Fibroblast of skin of right quadriceps (primary cell): ENCODE measurements around the gene SWT1.
"Not testable (repeated sequence)": the region's sequence is repeated elsewhere in the genome, so short reads cannot be mapped to it uniquely, and the experiment has no call there.

ENCODE experiments used
- DNase-seq: peaks from one replicate; pipeline ENCODE4 v3.0.0-alpha.2; 2013

SWT1 gene

DNA sequence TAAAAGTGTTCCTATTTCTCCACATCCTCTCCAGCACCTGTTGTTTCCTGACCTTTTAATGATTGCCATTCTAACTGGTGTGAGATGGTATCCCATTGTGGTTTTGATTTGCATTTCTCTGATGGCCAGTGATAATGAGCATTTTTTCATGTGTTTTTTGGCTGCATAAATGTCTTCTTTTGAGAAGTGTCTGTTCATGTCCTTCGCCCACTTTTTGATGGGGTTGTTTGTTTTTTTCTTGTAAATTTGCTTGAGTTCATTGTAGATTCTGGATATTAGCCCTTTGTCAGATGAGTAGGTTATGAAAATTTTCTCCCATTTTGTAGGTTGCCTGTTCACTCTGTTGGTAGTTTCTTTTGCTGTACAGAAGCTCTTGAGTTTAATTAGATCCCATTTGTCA is 95.4 kb downstream of the SWT1 start:
- DNase-seq: not testable (repeated sequence)

DNA sequence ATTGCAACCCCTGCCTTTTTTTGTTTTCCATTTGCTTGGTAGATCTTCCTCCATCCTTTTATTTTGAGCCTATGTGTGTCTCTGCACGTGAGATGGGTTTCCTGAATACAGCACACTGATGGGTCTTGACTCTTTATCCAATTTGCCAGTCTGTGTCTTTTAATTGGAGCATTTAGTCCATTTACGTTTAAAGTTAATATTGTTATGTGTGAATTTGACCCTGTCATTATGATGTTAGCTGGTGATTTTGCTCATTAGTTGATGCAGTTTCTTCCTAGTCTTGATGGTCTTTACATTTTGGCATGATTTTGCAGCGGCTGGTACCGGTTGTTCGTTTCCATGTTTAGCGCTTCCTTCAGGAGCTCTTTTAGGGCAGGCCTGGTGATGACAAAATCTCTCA is 98.6 kb downstream of the SWT1 start:
- DNase-seq: not testable (repeated sequence)

DNA sequence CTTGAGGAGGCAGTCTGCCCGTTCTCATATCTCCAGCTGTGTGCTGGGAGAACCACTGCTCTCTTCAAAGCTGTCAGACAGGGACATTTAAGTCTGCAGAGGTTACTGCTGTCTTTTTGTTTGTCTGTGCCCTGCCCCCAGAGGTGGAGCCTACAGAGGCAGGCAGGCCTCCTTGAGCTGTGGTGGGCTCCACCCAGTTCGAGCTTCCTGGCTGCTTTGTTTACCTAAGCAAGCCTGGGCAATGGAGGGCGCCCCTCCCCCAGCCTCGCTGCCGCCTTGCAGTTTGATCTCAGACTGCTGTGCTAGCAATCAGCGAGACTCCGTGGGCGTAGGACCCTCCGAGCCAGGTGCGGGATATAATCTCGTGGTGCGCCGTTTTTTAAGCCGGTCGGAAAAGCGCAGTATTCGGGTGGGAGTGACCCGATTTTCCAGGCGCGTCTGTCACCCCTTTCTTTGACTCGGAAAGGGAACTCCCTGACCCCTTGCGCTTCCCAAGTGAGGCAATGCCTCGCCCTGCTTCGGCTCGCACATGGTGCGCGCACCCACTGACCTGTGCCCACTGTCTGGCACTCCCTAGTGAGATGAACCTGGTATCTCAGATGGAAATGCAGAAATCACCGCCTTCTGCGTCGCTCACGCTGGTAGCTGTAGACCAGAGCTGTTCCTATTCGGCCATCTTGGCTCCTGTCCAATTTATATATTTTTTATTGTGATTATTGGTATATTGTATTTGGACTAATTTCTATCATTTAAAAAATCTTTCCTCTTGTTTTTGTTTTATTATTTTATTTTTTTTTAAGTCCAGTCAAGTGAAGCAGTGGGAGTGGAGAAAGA is 100.4 kb downstream of the SWT1 start:
- DNase-seq: not testable (repeated sequence)

DNA sequence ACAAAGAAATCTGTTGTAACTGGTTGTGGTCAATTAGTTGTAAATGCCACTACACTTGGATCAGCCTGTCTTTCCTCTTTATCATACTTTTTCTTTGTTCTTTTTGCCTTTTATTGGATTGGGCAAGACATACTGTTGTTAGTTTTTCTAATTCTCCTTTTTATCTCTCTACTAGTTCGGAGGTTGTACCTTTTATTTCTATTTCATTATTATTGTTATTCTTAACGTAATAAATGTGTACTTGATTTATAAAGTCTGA is 100.9 kb downstream of the SWT1 start:
- peak; percentile 5 for DNase-seq

DNA sequence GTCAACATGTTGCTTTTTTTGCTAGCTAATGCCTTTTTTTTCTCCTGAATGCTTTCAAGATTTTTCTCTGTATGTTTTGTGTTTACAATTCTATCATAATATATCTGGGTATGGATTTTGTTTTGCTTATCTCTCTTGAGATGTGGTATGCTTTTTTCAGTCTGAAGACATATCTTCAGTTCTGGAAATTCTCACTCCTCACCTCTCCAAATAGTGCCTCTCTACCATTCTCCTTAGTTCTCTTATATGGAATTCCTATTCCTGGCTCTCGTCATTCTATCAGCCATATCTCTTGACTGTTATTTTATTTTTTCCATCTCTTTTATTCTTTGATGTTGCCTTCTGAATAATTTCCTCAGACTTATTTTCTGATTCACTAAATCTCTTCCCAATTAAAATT is 101.7 kb downstream of the SWT1 start:
- DNase-seq: no peak

DNA sequence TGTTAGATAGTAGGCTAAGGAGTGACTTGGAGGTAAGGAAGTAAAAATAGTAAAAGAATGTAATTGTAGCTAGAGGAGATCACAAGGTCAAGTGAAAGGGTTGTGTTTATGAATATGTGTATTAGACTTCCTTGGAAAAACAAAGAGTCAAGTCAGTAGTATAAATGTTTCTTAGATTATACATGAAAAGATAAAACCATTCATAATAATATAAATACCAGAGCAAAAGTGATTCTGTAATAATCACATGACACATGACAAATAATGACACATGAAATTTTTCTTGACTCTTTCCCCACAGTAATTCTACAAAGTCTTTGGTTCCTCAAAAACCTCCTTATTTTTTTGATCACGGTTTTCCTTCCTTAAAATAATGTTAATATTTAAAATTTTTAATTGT is 103.6 kb downstream of the SWT1 start:
- no peak for DNase-seq

DNA sequence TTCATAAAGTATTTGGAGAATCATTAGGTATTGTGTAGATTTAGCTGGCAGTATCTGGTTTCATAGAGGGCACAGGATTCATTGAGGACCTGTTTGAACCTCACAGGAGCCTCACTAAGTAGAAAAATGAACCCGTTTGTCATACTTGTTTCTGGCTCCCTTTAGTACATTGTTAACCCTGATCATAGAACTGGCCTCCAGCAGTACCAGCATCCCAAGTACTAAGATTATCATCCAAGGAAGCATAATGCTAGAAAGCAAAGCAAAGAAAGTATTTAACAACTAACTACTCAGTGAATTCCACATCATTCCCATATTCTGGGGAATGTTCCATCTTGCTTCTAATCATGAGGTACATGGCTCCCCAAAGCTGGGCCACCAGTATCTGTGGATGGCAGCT is 105.2 kb downstream of the SWT1 start:
- no peak for DNase-seq

DNA sequence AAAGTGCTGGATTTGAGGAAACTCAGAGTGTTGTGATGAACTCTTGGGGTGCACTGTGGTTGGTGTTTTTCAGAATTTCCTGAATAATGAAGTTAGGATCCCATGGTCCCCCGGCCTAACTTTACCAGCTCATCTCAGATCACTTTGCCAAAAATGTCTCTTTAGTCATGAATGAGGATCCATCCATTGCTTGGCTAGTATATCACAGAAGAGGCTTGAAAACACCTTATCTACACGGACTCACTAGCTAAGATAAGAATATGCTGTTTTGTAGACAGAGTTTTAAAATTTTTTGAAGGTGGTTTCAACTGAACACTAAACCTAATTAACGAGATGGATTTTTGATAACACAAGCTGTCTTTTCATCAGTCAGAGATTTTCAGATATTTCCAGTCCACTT is 106.3 kb downstream of the SWT1 start:
- DNase-seq: no peak

DNA sequence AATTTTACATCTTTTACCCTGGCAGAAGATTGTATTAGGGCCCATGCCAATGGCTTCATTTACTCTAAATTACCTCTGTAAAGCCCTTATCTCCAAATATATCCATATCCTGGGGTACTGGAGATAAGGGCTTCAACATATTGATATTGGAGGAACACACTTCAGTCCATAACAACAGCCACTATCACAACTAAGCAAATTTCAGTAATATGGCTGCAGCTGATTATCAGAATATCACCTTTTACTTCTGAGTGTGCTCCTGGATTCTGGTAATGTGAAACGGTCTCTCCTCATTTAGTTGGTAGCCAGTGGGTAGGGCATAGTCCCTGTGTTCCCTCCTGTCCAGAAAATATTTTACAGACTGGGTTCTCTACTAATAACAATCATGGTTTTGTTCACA is 106.8 kb downstream of the SWT1 start:
- DNase-seq: no peak

DNA sequence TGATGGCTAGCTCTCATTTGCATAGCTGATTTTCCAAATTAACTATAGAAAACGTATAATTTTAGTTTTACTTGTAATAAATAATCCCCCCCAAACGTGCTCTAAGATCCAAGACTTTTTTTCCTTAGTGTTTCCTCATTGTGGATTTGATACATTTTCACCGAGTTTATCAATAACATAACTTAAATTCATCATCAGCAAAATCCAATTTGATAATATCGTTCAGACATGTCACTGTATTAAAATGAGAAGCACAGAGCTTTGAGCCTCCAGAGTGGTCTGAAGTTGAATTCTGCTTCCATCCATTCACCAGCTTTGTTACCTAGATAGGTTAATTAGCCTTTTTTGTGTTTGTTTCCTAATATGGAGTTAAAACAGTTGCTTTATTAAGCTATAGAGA is 108.3 kb downstream of the SWT1 start:
- DNase-seq: no peak

DNA sequence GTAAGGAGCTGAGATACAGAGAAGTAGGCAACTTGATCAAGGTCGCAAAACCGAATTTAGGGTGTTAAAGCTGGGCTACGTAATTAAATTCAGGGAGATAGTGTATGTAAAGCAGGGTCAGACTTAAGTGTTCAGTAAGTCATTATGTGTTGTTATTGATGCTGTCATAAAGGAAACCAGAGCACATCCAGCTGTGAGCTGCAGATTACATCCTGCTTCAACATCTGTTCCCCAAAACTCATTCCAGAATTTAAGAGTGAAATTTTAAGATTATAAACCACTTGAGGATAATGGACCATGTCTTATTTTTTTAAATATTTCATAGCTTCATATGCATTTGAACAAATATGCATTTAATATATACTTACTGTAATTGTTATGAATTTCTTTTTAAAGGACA is 110.3 kb downstream of the SWT1 start:
- no peak for DNase-seq

DNA sequence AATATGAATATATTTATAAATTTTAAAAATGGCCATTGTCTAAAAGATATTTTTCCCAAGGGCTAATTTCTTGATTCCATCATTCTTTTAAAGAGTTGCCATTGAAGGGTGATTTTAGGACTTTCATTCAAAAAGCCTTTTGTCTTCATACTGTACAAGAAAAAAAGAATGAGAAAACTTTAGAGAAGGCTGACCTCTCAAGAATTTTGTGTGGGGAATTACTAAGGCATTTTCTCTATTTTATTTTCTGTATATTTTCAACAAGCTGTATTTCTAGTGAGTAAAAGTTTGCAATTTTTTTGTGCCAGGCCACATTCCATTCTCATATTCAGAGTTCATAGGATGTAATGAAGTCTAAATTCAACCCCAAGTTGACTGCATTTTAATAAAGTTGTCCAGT is 110.7 kb downstream of the SWT1 start:
- no peak for DNase-seq

DNA sequence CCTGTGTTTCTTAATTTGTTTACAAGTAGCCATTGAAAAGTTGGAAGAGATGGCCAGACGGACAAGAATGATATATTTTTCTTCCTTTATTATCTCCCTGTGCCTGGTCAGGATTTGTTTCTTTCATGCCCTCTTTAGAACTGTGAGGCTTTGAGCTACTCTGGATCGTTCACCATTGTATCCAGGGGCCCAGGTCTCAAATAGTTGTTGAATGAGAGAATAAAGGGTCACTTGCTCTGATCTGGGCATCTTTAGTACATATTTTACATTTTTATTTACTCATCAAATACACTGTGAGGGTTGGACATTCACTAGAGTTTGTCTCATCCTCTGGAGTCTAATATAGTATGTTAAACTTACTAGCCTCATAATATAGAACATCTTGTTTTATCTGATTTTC is 111.4 kb downstream of the SWT1 start:
- no peak for DNase-seq

DNA sequence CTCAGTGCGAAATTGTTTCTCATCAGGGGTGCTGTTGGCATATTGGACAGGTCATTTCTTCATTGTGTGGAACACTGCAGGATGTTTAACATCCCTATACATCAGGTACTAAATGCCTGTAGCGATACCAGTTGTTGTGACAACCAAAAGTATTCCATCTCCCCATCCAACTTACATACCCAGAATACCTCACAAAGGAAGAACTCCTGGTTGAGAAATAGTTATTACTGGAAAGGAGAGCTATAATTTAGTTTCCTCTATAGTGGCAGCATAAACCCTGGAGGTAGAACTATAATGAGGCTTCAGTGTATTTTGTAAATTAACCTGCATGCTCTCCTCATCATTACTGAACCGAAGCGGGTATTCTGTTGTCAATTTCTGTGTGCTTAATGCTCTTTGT is 115.0 kb downstream of the SWT1 start:
- no peak for DNase-seq

DNA sequence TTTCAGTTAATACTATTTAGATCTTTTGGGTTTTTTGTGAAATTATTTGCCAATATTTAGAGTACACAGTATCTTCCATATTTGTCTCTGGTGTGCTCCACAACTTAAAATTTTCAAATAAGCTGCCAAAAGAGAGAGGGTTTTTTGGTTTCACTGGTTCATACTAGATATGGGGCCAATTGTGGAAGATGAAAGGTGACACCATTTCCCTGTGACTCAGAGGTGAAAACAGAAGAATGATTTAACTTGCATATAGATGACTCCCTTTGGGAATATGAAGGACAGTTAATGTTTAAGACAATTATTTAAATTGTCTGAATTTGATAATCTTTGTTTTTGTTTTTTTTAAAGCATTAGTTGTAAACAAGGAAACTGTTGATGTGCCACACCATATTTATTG is 122.6 kb downstream of the SWT1 start:
- DNase-seq: peak; percentile 50

DNA sequence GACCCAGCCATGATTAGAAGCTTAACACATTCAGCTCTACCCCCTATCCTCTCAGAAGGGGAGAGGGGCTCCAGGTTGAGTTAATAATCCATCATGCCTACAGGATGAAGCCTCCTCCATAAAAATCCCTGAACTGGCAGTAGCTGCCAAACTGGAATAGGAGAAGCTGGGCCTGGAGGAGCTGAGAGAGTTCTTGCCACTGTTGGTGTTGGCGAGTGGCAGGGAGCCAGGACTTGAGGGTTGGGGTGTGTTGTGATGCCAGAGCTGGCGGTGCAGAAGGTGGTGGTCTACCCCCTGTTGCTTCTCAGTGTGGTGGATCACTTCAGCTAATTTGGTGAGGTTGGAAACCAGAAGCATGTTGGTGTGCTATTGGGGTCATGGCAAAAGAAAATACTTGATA is 123.6 kb downstream of the SWT1 start:
- no peak for DNase-seq

DNA sequence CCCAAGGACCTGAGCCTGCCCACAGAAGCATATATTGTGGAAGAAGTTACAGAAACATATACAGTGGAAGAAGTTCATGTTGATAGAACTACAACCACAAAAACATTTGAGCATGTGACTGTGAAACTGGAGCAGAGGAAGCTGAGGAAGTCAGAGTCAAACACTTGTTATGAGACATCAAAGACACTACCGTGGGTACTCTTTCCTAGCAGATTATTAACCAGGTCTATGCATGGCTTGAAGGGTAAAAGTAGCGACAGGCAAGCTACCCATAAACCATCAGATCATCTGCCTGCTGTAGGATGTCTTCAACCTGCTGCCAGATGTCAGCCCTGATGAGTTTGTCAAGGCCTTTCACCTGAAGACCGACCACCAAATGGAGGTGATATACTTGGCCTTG is 124.3 kb downstream of the SWT1 start:
- DNase-seq: no peak

DNA sequence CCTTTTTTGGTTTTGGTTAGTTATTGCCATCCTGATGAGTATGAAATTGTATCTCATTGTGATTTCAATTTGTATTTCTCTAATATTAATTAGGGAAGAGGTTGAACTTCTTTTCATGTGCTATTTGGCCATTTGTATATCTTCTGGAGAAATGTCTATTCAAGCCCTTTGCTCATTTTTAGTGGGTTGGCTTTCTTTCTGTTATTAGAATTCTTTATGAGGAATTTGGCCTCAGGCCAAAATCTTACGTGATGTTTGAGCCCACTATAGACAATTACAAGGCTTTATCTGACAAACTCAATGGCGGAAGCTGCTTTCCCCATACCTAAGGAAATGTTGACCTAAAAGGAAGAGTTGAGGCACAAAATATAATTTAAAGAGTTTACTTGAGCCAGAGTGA is 127.1 kb downstream of the SWT1 start:
- DNase-seq: no peak

DNA sequence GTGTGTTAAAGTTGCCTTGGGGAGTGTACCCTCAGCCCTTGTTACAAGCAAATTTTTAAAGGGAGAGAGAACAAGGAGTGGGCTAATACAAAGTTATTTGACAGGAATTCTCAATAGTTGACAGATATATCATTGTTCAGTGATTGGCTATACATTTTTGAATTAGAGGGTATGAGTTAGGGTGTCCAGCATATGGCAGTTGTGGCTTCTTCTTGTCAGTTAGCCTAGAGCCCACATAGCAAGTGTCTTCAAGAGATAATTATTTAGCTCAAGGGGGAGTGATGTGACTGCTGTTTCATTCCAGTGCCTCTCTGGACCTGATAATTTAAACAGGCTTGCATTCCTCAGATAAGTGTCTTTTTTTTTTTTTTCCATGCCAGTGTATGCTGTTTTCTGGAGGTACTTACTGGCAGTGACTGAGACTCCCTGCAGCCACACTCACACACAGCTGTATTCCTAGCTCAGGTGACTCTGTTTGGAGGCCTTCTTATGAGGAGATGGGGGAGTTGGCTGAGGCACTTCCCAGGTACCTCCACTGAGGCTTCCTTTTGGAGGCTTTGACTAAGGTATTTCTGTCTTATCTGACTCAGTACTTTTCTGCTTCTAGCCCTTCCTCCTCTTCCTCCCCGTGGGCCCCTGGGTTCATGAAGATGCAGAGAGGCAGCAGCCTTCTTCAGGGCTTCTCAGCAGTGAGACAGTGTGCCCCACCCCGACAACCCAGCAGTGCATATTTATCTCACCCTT is 127.7 kb downstream of the SWT1 start:
- peak; percentile 15 for DNase-seq

DNA sequence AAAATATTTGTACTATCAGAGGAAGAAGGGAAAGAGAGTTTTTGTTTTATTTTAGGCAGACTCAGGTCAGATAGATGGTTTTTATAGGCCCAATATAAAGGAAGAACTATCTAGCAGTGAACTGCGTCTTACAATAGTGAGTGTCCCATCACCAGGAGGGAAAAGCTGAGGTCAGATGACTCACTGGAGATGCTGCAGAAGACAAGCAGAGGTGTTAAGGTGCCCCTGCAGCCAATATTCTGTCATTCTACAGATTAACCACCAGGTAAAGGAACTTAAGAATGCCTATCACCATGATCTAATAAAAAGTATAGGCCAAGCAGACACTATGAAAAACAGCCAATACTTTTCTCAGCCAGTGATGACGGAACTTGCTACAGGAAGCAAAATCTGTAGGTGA is 130.5 kb downstream of the SWT1 start:
- DNase-seq: no peak

DNA sequence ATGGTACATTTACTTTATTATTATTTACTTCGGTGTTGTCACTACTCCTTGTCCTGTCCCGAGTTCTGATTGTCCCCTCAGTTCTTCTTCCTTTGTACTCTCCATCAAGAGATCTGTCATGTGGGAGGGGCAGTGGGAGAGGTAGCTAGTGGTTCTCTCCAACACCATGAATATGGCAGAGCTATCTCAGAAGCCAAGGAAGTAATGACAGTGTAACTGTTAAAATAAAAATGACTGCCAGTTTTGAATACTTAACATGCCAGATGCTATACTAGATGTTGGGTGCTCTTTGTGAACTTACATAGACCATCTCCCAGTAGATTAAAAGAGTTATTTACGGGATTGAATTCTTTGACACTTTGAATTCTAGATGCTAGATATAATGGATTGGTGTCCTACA is 131.5 kb downstream of the SWT1 start:
- DNase-seq: no peak

DNA sequence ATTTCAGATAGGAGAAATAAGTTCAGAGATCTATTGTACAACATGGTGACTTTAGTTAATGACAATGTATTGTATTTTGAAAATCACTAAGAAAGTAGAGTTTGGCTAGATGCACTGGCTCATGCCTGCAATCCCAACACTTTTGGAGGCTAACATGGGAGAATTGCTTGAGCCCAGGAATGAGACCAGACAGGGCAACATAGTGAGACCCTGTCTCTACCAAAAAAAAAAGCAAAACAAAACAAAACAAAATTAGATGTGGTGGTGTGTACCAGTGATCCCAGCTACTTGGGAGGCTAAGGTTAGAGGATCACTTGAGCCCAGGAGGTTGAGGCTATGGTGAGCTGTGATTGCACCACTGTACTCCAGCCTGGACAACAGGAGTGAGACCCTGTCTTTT is 132.9 kb downstream of the SWT1 start:
- DNase-seq: no peak

DNA sequence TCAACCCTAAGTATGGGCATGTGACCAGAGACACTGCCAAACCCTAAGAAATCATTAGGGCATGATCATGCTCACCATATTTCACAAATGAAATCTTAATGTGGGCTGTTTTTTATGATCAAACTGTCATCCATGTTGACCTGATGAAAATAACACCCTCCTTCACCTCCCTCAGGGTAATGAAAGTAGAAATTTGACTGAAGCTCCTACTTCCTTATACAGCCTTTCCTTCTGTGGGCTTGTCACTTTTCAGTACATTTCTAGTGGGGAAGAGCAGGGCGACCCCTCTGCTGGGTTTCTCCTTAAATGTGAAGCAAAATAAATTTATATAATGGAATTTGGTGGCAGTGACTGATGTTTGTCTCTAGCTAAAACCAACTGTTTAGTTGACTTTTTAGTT is 134.2 kb downstream of the SWT1 start:
- no peak for DNase-seq

DNA sequence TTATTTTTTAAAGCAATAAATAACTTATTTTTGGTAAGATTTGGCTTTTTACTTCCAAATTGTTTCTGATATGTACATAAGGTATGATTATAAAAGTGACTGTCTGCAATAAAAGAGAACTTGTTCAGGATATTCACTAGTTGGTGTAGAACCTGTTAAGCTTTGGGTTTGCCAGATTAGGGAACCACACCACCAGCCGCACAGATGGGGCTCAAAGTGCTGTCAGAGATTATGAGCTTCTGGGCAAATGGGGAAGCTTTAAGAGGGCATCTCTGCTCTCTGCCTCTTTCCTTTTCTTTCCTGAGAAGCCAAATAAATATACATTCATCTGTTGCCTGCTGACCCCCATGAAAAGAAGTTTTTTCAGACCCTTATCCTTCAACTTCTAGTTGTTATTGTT is 134.7 kb downstream of the SWT1 start:
- no peak for DNase-seq

DNA sequence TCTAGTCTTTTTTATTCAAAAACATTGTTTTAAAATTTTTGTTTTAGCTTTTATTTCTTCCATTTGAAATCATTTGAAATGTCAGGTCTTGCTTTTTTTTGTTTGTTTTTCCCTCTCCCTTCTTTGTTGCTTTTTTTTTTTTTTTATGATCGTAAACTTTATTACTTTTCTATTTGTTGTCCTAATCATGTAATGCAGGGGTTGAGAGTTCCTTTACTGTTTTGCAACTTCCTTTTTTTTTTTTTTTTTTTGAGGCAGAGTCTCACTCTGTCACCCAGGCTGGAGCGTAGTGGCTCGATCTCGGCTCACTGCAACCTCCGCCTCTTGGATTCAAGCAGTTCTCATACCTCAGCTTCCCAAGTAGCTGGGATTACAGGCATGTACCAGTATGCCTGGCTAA is 135.3 kb downstream of the SWT1 start:
- DNase-seq: no peak
